HG03064 (cell line): ENCODE measurements around the gene TFAP2A.

Experiments
- ATAC-seq: cut with Tn5 transposase; IDR thresholded peaks from one replicate; pipeline ENCODE4 v1.9.1; 2021; ENCODE audit warnings: low read depth; ENCODE audit not compliant: unreplicated experiment

TFAP2A gene

GRCh38 chr6:10385524-10386132, 29.2 kb downstream of the TFAP2A start:
- no peak for ATAC-seq

DNA sequence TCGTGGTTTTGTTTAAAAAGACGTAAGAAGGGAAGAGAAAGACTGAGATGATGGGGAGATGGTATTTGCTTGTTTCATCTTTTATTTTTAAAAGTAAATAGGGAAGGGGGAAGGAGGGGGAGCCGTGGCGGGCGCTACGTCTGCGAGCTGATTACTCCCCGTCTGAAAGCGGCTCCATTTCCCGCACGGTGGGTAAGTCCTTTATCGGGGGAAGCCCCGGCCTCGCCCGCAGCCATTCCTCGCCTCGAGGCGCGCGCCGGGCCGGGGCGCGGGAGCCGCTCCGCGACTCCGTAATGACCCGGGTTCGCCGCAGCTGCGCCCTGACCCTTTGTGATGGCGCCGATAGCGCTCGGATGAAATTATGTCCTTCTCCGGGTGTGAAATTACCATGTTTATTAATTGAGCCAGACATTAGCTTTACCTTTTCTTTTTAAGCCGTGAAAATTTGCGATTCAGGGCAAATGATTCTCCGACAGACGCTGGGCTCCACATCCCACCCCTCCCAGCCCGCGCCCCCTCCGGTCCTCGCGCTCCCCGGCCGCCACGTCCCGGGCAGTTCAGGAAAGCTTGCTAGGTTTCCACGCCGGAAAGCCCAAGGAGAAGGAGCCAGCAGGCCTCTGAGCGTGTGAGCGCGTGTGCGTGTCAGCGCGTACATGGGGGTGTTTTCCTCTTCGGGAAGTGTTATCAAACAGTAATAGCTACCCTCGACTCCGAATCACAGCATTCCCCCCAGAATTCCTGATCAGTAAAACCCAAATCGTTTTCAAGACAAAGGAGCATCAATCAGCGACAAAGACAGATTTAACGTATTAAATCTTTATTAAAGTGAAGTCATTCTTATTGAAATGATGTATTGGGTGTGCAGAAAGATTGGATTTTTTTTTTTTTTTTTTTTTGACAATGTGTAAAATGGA, 30.0 kb downstream of the TFAP2A start:
- ATAC-seq = no peak

GRCh38 chr6:10384091-10384609, 30.7 kb downstream of the TFAP2A start:
- no peak for ATAC-seq

DNA sequence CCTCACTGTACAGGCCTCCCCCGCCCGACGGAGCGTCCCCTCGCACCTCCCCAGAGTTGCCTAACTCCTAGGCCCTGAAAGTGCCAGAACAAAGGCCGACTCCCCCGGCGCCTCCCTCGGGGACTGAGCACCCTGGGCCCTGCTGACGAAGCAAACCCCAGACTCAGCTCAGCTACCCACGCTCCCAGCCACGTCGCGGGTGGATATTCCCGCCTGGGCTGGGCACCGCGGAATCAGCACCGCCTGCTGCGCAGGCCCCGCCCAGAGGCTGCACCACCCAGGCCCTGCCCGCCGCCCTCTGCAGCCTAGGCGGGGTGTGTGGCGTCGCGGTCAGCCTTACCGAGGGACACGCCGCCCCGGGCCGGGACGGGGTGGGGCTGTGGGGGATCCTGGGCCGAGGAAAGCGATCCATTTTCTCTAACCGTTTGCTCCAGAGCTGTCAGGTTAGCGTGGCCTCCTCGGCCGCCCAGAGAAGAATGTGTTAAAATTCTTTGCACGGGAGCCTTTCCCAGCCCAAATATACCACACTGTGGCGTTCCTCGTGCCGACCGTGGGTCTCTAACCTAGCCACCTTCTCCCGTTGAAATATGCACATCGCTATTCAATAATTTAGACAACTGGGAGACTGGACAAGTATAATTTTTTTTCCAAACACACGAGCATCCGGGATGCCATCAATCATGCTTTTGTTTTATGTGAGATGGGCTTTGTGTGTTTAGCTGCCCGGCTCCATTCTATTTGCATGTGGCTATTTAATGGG, 31.4 kb downstream of the TFAP2A start:
- no peak for ATAC-seq

- ATAC-seq = no peak
These were observed 32.0 kb downstream of the TFAP2A start for GRCh38 chr6:10382728-10383330.

DNA sequence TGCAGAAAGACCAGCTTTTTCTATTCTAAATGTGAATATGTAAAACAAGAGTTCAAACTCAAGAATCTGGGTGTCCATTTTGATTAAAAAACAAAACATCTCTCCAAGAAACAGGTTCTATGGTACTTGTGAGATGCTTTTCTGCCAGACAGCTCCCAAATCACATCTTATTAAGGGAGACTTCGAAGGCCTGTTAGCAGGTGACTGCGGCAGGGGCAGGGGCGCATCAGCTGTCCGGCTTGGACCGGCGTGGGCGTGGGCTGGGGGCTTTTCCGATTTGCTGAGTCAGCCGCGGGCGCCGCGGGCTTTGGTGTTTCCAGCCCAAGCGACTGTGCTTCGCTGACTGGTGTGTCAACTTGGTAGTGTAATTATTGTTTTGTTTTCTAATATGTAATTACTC, 32.6 kb downstream of the TFAP2A start:
- ATAC-seq = no peak

DNA sequence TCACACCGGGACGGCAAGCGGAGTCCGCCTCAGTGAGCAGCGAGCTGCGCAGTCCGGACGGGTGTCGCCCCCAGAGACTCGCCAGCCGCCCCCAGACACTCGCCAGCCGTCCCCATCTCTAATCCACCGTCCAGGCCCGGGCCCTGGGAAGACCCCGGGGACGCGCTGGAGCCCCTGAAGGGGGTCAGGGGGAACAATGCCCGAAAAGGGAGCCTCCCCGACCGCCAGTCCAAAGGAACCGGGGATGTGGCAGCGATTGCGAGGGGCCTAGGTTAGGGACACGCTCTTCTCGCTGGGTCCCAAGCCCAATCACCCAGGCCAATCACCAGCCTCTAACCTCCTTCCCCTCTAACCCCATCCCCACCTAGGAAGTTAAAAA, 33.1 kb downstream of the TFAP2A start:
- ATAC-seq = no peak

- no peak for ATAC-seq
These were observed 33.6 kb downstream of the TFAP2A start for GRCh38 chr6:10381133-10381829.

DNA sequence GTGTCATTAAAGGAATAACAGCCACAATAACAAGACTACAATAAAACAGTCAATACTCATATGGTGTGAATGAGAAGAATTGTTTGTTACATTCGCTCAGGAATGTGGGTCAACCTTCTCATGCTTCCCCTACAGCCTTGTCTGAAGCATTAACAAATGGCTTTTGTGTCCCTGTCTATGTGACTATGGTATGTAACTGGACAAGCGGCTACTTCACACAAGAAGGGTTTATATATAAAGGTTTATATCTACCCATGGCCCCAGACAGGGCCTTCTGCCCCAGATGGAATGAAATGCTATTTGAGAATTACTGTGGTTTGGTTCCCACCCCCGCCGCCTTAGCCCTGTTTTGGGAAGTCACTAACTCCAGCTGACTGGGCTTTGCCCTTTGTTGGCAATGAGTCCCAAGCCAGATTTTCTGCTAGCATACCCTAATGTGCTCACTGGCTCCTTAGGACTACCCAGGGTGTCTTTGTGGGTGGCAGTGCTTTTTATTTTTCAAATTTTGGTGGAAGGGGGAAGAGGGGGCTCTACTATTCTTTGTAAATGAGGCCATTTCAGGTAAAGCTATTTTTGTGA, 39.4 kb downstream of the TFAP2A start:
- no peak for ATAC-seq

- ATAC-seq = no peak
These were observed 41.1 kb downstream of the TFAP2A start for GRCh38 chr6:10373642-10374359.

- ATAC-seq = no peak
These were observed 45.0 kb downstream of the TFAP2A start for GRCh38 chr6:10369896-10370295.

- ATAC-seq = no peak
These were observed 46.0 kb downstream of the TFAP2A start for GRCh38 chr6:10368861-10369260.

- no peak for ATAC-seq
These were observed 51.0 kb downstream of the TFAP2A start for GRCh38 chr6:10363911-10364310.

GRCh38 chr6:10362300-10362699, 52.6 kb downstream of the TFAP2A start:
- no peak for ATAC-seq

GRCh38 chr6:10361428-10361827, 53.4 kb downstream of the TFAP2A start:
- ATAC-seq = no peak

DNA sequence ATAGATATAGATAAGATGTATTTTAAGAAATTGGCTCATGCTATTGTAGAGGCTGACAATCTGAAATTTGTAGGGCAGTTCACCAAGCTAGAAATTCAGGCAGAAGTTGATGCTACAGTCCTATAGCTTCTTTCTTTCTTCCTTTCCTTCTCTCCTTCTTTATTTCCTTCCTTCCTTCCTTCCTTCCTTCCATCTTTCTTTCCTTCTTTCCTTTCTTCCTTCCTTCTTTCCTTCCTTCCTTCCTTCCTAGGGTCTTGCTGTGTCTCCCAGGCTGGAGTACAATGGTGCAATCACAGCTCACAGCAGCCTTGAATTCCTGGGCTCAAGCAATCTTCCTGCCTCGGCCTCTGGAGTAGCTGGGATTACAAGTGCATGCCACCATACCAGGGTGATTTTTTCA, 55.3 kb downstream of the TFAP2A start:
- no peak for ATAC-seq

DNA sequence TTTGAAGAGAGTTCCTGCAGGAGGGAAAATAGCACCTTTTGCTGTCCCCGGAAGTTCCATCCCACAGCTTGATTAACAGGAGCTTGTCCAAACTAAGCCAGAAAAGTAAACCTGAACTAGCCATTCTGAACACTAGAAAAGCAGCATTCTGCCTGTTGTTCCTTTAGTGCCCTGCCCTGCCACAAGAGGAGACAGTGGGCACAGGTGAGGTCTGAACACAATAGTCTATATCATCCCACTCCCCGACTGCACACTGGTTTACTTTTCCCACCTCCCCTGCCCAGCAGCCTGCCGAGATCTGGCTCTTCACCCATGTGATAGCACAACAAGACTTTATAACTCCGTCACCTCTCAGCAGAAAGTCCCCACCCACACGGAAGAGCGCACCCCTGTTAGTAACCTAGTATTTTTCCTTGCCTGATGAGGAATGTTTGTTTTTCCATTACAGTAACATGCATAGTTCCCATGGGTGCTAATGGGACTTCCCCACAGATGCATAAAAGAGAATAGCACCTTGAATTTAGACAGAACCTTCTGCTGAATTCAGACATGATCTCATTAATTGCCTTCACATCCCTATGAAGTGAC, 59.7 kb downstream of the TFAP2A start:
- no peak for ATAC-seq

DNA sequence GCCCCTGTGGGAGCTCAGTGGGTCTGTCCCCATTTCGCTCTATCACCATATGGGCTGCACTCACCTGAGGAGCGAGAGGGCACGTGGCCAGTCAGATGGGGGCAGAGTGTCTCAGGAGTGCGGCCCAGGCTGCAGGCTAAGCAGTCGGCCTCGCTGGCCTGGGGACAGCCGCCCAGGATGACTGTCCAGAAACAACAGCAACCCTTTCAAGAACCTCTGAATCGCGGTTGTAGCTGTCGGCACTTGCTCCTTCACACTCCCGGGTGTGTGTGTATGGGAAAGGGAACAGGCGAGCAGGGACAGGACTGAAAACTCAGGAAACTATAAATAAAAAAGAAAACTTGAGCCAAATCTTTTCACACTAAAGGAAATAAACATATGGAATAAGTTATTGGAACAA, 63.1 kb downstream of the TFAP2A start:
- no peak for ATAC-seq

GRCh38 chr6:10350720-10351119, 64.2 kb downstream of the TFAP2A start:
- ATAC-seq = no peak
